Stomach (tissue), 19 donors: ENCODE data around the gene PCDHB11. TPM values are rescaled to one million over a fixed set of nuclear protein-coding genes. Genes with fewer than 3 reads are reported as not detected.

Experiments used
- DNase-seq, 2 donors: peaks; one replicate each; pipeline versions ENCODE4 v3.0.0 to v3.0.0-alpha.2; 2013 to 2019
- H3K27ac ChIP-seq, 5 donors: fragments of 200-600 bp in 4 of 5; sonication (generic) in 4 of 5; one replicate each; pipeline ENCODE4 v1.5.1; 2013 to 2019; ENCODE audit warnings: mild to moderate bottlenecking in 1 of 5, moderate library complexity in 1 of 5
- H3K27me3 ChIP-seq, 3 donors: fragments of 200-600 bp; sonication (generic); one replicate each; pipeline ENCODE4 v1.5.1; 2017 to 2019; ENCODE audit warnings: mixed run types in 1 of 3
- H3K36me3 ChIP-seq, 4 donors: fragments of 200-600 bp; sonication (generic); 1 replicate in 3 of 4; 2 replicates in 1 of 4; pipeline ENCODE4 v1.5.1; 2016 to 2019
- H3K4me1 ChIP-seq, 4 donors: fragments of 200-600 bp; sonication (generic); one replicate each; pipeline ENCODE4 v1.5.1; 2016 to 2019
- H3K4me3 ChIP-seq, 4 donors: fragments of 200-600 bp; sonication (generic) in 3 of 4; one replicate each; pipeline ENCODE4 v1.5.1; 2016 to 2019; ENCODE audit warnings: mild to moderate bottlenecking in 1 of 4
- H3K9me3 ChIP-seq, 4 donors: fragments of 200-600 bp; sonication (generic); one replicate each; pipeline ENCODE4 v1.5.1; 2016 to 2019
- CTCF ChIP-seq, 7 experiments: fragments of 450-650 bp in 4 of 7; fragments of 200-600 bp in 3 of 7; sonication (generic) in 3 of 7; IDR thresholded peaks; one replicate each; pipeline ENCODE4 v1.5.1; 2016 to 2019; ENCODE audit warnings: antibody characterized with exemption in 7 of 7, control low read depth in 2 of 7, mild to moderate bottlenecking in 1 of 7
- EP300 ChIP-seq: sonication (generic); formaldehyde crosslinking; IDR thresholded peaks from one replicate; pipeline ENCODE4 v1.6.1; 2017; ENCODE audit warnings: antibody characterized with exemption
- POLR2A ChIP-seq, 4 donors: fragments of 450-650 bp; IDR thresholded peaks; one replicate each; pipeline ENCODE4 v1.6.1; 2016; ENCODE audit warnings: antibody characterized with exemption in 4 of 4, control low read depth in 2 of 4, mild to moderate bottlenecking in 1 of 4, moderate library complexity in 1 of 4
- POLR2AphosphoS5 ChIP-seq, 3 donors: sonication (generic); formaldehyde crosslinking; IDR thresholded peaks; one replicate each; pipeline ENCODE4 v1.6.1; 2016; ENCODE audit warnings: antibody characterized with exemption in 3 of 3
- WGBS, 5 donors: extraction: QIAGEN DNeasy Blood & Tissue Kit in 3 of 5; methylation state at CpG; one replicate each; pipeline versions ENCODE4 v1.1.5 to v1.1.7; 2013 to 2018; 5-methylcytosine and 5-hydroxymethylcytosine counted together
- intact Hi-C: fragments of 100-400 bp; cut with DNase I; formaldehyde crosslinking; loops from one replicate; pipeline ENCODE4 v1.15.1; 2023; ENCODE audit warnings: low total_unique reads
- long read RNA-seq, 10 donors: transcript quantifications; one replicate each; lab custom pipeline, GENCODE V29; 2026
- polyA plus RNA-seq, 3 donors: library from polyadenylated mRNA; stranded (reverse); fragments of 200-250 nt; gene quantifications; one replicate each; pipeline ENCODE4 v1.2.3, GENCODE V29; 2013
- total RNA-seq, 5 donors: library from RNA; depleted of rRNA; stranded (reverse); fragments of >200 nt; gene quantifications; one replicate each; pipeline versions ENCODE4 v1.1.0 to v1.2.3, GENCODE V29; 2014 to 2016
- donor health status: healthy with polysubstance abuse.
- donor health status: Bipolar disorder and iron deficiency.
- donor health status: healthy.

PCDHB11 gene
- 1 to 10 TPM in 2 of 5 donors, under 1 TPM in 1, not detected in 2; 0.87 to 4.4 (median 1.3) TPM for total RNA-seq
- polyA plus RNA-seq, result 1 to 10 TPM in 1 of 3 donors, under 1 TPM in 2; 0.12 to 1.1 (median 0.30) TPM
- long read RNA-seq, donor 1, full-length matches to known transcripts, result 1 of 1 reads
- long read RNA-seq, donor 1, partial matches to known transcripts, result 0 of 1 reads
- long read RNA-seq, donor 1, other reads (novel, unspliced or antisense), result 0 of 1 reads
- long read RNA-seq, donor 2, full-length matches to known transcripts, result 5 of 5 reads
- long read RNA-seq, donor 2, partial matches to known transcripts, result 0 of 5 reads
- long read RNA-seq, donor 2, other reads (novel, unspliced or antisense), result 0 of 5 reads
- long read RNA-seq, donor 3, full-length matches to known transcripts, result 4 of 4 reads
- long read RNA-seq, donor 3, partial matches to known transcripts, result 0 of 4 reads
- long read RNA-seq, donor 3, other reads (novel, unspliced or antisense), result 0 of 4 reads
- long read RNA-seq, donor 4, result 0 reads
- long read RNA-seq, donor 5, full-length matches to known transcripts, result 6 of 6 reads
- long read RNA-seq, donor 5, partial matches to known transcripts, result 0 of 6 reads
- long read RNA-seq, donor 5, other reads (novel, unspliced or antisense), result 0 of 6 reads
- long read RNA-seq, donor 6, full-length matches to known transcripts, result 7 of 7 reads
- long read RNA-seq, donor 6, partial matches to known transcripts, result 0 of 7 reads
- long read RNA-seq, donor 6, other reads (novel, unspliced or antisense), result 0 of 7 reads
- long read RNA-seq, donor 7, full-length matches to known transcripts, result 5 of 5 reads
- long read RNA-seq, donor 7, partial matches to known transcripts, result 0 of 5 reads
- long read RNA-seq, donor 7, other reads (novel, unspliced or antisense), result 0 of 5 reads
- long read RNA-seq, donor 8, full-length matches to known transcripts, result 4 of 4 reads
- long read RNA-seq, donor 8, partial matches to known transcripts, result 0 of 4 reads
- long read RNA-seq, donor 8, other reads (novel, unspliced or antisense), result 0 of 4 reads
- long read RNA-seq, donor 9, full-length matches to known transcripts, result 4 of 4 reads
- long read RNA-seq, donor 9, partial matches to known transcripts, result 0 of 4 reads
- long read RNA-seq, donor 9, other reads (novel, unspliced or antisense), result 0 of 4 reads
- long read RNA-seq, donor 10, full-length matches to known transcripts, result 1 of 1 reads
- long read RNA-seq, donor 10, partial matches to known transcripts, result 0 of 1 reads
- long read RNA-seq, donor 10, other reads (novel, unspliced or antisense), result 0 of 1 reads

- WGBS, 5 donors, result 28 to 47% (median 38%) methylated on average over 21 of the region's 21 CpGs
- TF ChIP-seq CTCF (IDR thresholded peaks at IDR 0.05), result no peak
- no peak for TF ChIP-seq POLR2A (IDR thresholded peaks at IDR 0.05)
- no peak for TF ChIP-seq POLR2AphosphoS5 (IDR thresholded peaks at IDR 0.05)
- no peak for TF ChIP-seq EP300
- Histone ChIP-seq H3K27me3 (peaks cover 0 to 38% (median 0%) of the 10 kb centered on the region in 3 donors), H3K4me1 (no peaks in the 10 kb centered on the region), H3K36me3 (peaks cover 0 to 4% (median 0%) of the 10 kb centered on the region in 4 donors), H3K4me3 (peak within 1 kb of the TSS in 1 of 4 donors; percentile 1), H3K9me3 (peaks cover 16 to 92% (median 79%) of the 10 kb centered on the region in 4 donors), H3K27ac (no peak within 1 kb of the TSS)
- intact Hi-C loops, result no loop called here
- DNase-seq, result peak in 1 of 2 donors; percentile 18
Observed at GRCh38 chr5:141199359-141200235, at the start of gene PCDHB11. TSS of gene PCDHB11 (plus strand) at chr5:141199627. CDS start at chr5:141199775, 148 bp downstream.

GRCh38 chr5:141149812-141150211, 49.6 kb upstream of the PCDHB11 start, which contains the start of gene PCDHB6:
TSS of gene PCDHB6 (plus strand) at chr5:141150057. CDS start at chr5:141150258, 201 bp downstream.
- peak in 1 of 2 donors; percentile 27 for DNase-seq
- Histone ChIP-seq H3K27ac (no peak within 1 kb of the TSS), H3K4me1 (no peaks in the 10 kb centered on the region), H3K36me3 (no peaks in the 10 kb centered on the region), H3K9me3 (peaks cover 0 to 80% (median 58%) of the 10 kb centered on the region in 4 donors), H3K27me3 (peaks cover 0 to 35% (median 0%) of the 10 kb centered on the region in 3 donors), H3K4me3 (no peak within 1 kb of the TSS)
- TF ChIP-seq CTCF (IDR thresholded peaks at IDR 0.05), result no peak
- TF ChIP-seq EP300, result no peak
- WGBS, 5 donors, result 12 to 22% (median 19%) methylated on average over 18 of the region's 18 CpGs
- intact Hi-C loops, result no loop called here

- WGBS, 5 donors, result 36 to 58% (median 45%) methylated on average over 18 to 33 of the region's 33 CpGs
- Histone ChIP-seq H3K9me3 (peaks cover 0 to 83% (median 61%) of the 10 kb centered on the region in 4 donors), H3K4me1 (no peaks in the 10 kb centered on the region), H3K36me3 (no peaks in the 10 kb centered on the region), H3K27me3 (peaks cover 0 to 38% (median 0%) of the 10 kb centered on the region in 3 donors), H3K4me3 (no peak overlapping the region), H3K27ac (no peak overlapping the region)
- TF ChIP-seq POLR2AphosphoS5 (IDR thresholded peaks at IDR 0.05), result no peak
- TF ChIP-seq CTCF (IDR thresholded peaks at IDR 0.05), result no peak
- intact Hi-C loops, result no loop called here
- no peak for DNase-seq
Observed at GRCh38 chr5:141150224-141150992, 49.0 kb upstream of the PCDHB11 start.
